SK-N-MC (cell line): ENCODE data around the gene KAZN.

Source experiments
- EZH2 ChIP-seq: fragments of 200-600 bp; sonication (generic); IDR thresholded peaks from one replicate; pipeline ENCODE4 v1.6.1; 2017; ENCODE audit warnings: antibody characterized with exemption
- POLR2AphosphoS5 ChIP-seq: IDR thresholded peaks from 2 replicates; pipeline ENCODE4 v1.6.1; 2012; ENCODE audit warnings: mild to moderate bottlenecking, low read depth, low read length, borderline replicate concordance

DNA sequence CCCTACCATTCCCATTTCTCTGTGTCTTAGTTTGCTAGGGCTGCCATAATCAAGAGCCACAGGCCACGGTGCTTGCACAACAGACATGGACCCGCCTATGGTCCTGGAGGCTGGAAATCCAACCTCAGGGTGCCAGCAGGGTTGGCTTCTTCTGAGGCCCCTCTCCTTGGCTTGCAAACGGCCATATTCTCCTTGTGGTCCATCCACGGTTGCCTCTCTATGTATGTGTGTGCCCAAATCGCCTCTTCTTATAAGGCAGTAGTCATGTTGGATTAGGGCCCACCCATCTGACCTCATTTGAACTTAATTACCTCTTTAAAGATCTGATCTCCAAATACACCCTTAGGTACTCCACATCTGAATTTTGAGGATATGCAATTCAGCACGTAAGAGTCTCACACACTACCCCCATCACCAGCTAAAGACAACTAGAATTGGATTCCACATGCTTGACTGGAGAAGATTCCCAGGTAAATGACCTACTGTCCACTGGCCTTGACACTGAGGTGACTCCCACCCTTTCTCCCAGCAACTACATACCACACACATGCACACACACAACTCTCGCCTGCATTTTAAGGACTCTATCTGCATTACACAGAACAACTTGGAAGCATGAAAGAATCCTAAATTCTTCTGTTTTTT lies 526.7 kb downstream of the KAZN start:
- TF ChIP-seq POLR2AphosphoS5 (no peak), EZH2 (no peak)
